ENCODE results near the gene SLC38A7.
A peak's percentile ranks its signal among the peaks of the same experiment; 100 is the strongest.
"Not testable (repeated sequence)": the region's sequence is repeated elsewhere in the genome, so short reads cannot be mapped to it uniquely, and the experiment has no call there.

Gene SLC38A7

GRCh38 chr16:58713742-58714141 lies 29.2 kb upstream of the SLC38A7 start:
- H3K27ac Mint-ChIP-seq (ENCODE audit: low read depth) = no peak overlapping the region

GRCh38 chr16:58709333-58709732 lies 24.8 kb upstream of the SLC38A7 start:
- no peak overlapping the region for H3K4me3 Mint-ChIP-seq
- no peaks in the 10 kb centered on the region for H3K9me3 Mint-ChIP-seq
- ATAC-seq (replicated peaks; ENCODE audit: extremely low read depth, poor library complexity, severe bottlenecking) (no peak), DNase-seq (ENCODE audit: low spot score in 2 of 2) (no peak)
- H3K36me3 Mint-ChIP-seq (ENCODE audit: insufficient read depth) = peaks cover 25% of the 10 kb centered on the region
- H3K27me3 Mint-ChIP-seq = no peaks in the 10 kb centered on the region
- no peaks in the 10 kb centered on the region for H3K4me1 Mint-ChIP-seq
- H3K27ac Mint-ChIP-seq (ENCODE audit: low read depth) = no peak overlapping the region

More at GRCh38 chr16:58713742-58714141, 29.2 kb upstream of the SLC38A7 start:
- Mint-ChIP-seq H3K9me3 (no peaks in the 10 kb centered on the region), H3K36me3 (ENCODE audit: insufficient read depth) (peaks cover 49% of the 10 kb centered on the region), H3K4me3 (no peak overlapping the region), H3K4me1 (no peaks in the 10 kb centered on the region), H3K27me3 (no peaks in the 10 kb centered on the region)
- DNase-seq (ENCODE audit: low spot score in 2 of 2) = no peak
- ATAC-seq (replicated peaks; ENCODE audit: extremely low read depth, poor library complexity, severe bottlenecking) = no peak

- Mint-ChIP-seq H3K36me3 (ENCODE audit: insufficient read depth) (no peaks in the 10 kb centered on the region), H3K27me3 (no peaks in the 10 kb centered on the region), H3K4me3 (no peak overlapping the region), H3K9me3 (no peaks in the 10 kb centered on the region), H3K4me1 (no peaks in the 10 kb centered on the region), H3K27ac (ENCODE audit: low read depth) (no peak overlapping the region)
- ATAC-seq (replicated peaks; ENCODE audit: extremely low read depth, poor library complexity, severe bottlenecking) (no peak), DNase-seq (ENCODE audit: low spot score in 2 of 2) (no peak)
Measured at GRCh38 chr16:58699151-58699550, 14.6 kb upstream of the SLC38A7 start.

- peaks cover 7% of the 10 kb centered on the region for H3K27me3 Mint-ChIP-seq
- no peak for DNase-seq (ENCODE audit: low spot score in 2 of 2)
- H3K4me1 Mint-ChIP-seq = no peaks in the 10 kb centered on the region
- H3K4me3 Mint-ChIP-seq = no peak overlapping the region
- no peak for ATAC-seq (replicated peaks; ENCODE audit: extremely low read depth, poor library complexity, severe bottlenecking)
- H3K27ac Mint-ChIP-seq (ENCODE audit: low read depth) = no peak overlapping the region
- no peaks in the 10 kb centered on the region for H3K9me3 Mint-ChIP-seq
- H3K36me3 Mint-ChIP-seq (ENCODE audit: insufficient read depth) = no peaks in the 10 kb centered on the region
Measured at GRCh38 chr16:58695368-58695767, 10.8 kb upstream of the SLC38A7 start.

- no peak overlapping the region for H3K4me3 Mint-ChIP-seq
- no peaks in the 10 kb centered on the region for H3K4me1 Mint-ChIP-seq
- no peak overlapping the region for H3K27ac Mint-ChIP-seq (ENCODE audit: low read depth)
- no peaks in the 10 kb centered on the region for H3K9me3 Mint-ChIP-seq
- ATAC-seq (replicated peaks; ENCODE audit: extremely low read depth, poor library complexity, severe bottlenecking) (no peak), DNase-seq (ENCODE audit: low spot score in 2 of 2) (no peak)
- no peaks in the 10 kb centered on the region for H3K36me3 Mint-ChIP-seq (ENCODE audit: insufficient read depth)
- H3K27me3 Mint-ChIP-seq = peaks cover 7% of the 10 kb centered on the region
Measured at GRCh38 chr16:58692450-58692849, 7.9 kb upstream of the SLC38A7 start.

GRCh38 chr16:58686985-58687706 lies 2.6 kb upstream of the SLC38A7 start:
- H3K27ac Mint-ChIP-seq (ENCODE audit: low read depth); H3K27me3 Mint-ChIP-seq; H3K9me3 Mint-ChIP-seq; H3K36me3 Mint-ChIP-seq (ENCODE audit: insufficient read depth); DNase-seq (ENCODE audit: low spot score in 2 of 2); H3K4me3 Mint-ChIP-seq; ATAC-seq (replicated peaks; ENCODE audit: extremely low read depth, poor library complexity, severe bottlenecking): not testable (repeated sequence)
- peaks cover 18% of the 10 kb centered on the region for H3K4me1 Mint-ChIP-seq

- no peak for DNase-seq (ENCODE audit: low spot score in 2 of 2)
- Mint-ChIP-seq H3K27ac (ENCODE audit: low read depth) (peak overlapping the region; percentile 70), H3K4me3 (peak overlapping the region; percentile 86)
Measured at GRCh38 chr16:58685084-58685449, 497 bp upstream of the SLC38A7 start.

GRCh38 chr16:58684001-58684353 lies 593 bp downstream of the SLC38A7 start:
- no peak for ATAC-seq (replicated peaks; ENCODE audit: extremely low read depth, poor library complexity, severe bottlenecking)
- no peaks in the 10 kb centered on the region for H3K36me3 Mint-ChIP-seq (ENCODE audit: insufficient read depth)
- H3K27ac Mint-ChIP-seq (ENCODE audit: low read depth) = peak overlapping the region; percentile 70

More at GRCh38 chr16:58685084-58685449, 497 bp upstream of the SLC38A7 start:
- H3K36me3 Mint-ChIP-seq (ENCODE audit: insufficient read depth) = no peaks in the 10 kb centered on the region
- ATAC-seq (replicated peaks; ENCODE audit: extremely low read depth, poor library complexity, severe bottlenecking) = no peak
- no peaks in the 10 kb centered on the region for H3K9me3 Mint-ChIP-seq
- peaks cover 23% of the 10 kb centered on the region for H3K4me1 Mint-ChIP-seq
- no peaks in the 10 kb centered on the region for H3K27me3 Mint-ChIP-seq

GRCh38 chr16:58679763-58680162 lies 4.8 kb downstream of the SLC38A7 start:
- Mint-ChIP-seq H3K4me3 (no peak overlapping the region), H3K9me3 (no peaks in the 10 kb centered on the region), H3K27ac (ENCODE audit: low read depth) (no peak overlapping the region), H3K36me3 (ENCODE audit: insufficient read depth) (no peaks in the 10 kb centered on the region), H3K4me1 (peaks cover 20% of the 10 kb centered on the region), H3K27me3 (no peaks in the 10 kb centered on the region)
- no peak for ATAC-seq (replicated peaks; ENCODE audit: extremely low read depth, poor library complexity, severe bottlenecking)
- no peak for DNase-seq (ENCODE audit: low spot score in 2 of 2)

More at GRCh38 chr16:58684001-58684353, 593 bp downstream of the SLC38A7 start:
- H3K4me1 Mint-ChIP-seq = peaks cover 23% of the 10 kb centered on the region
- DNase-seq (ENCODE audit: low spot score in 2 of 2) = no peak
- H3K27me3 Mint-ChIP-seq = no peaks in the 10 kb centered on the region
- peak overlapping the region; percentile 86 for H3K4me3 Mint-ChIP-seq
- H3K9me3 Mint-ChIP-seq = no peaks in the 10 kb centered on the region

GRCh38 chr16:58678716-58679115 lies 5.9 kb downstream of the SLC38A7 start:
- Mint-ChIP-seq H3K4me1 (peaks cover 12% of the 10 kb centered on the region), H3K36me3 (ENCODE audit: insufficient read depth) (peaks cover 1% of the 10 kb centered on the region), H3K9me3 (no peaks in the 10 kb centered on the region), H3K27ac (ENCODE audit: low read depth) (no peak overlapping the region), H3K27me3 (no peaks in the 10 kb centered on the region), H3K4me3 (no peak overlapping the region)
- DNase-seq (ENCODE audit: low spot score in 2 of 2) = no peak
- ATAC-seq (replicated peaks; ENCODE audit: extremely low read depth, poor library complexity, severe bottlenecking) = no peak

GRCh38 chr16:58678269-58678668 lies 6.3 kb downstream of the SLC38A7 start:
- Mint-ChIP-seq H3K4me1 (peaks cover 8% of the 10 kb centered on the region), H3K4me3 (no peak overlapping the region), H3K9me3 (no peaks in the 10 kb centered on the region), H3K27me3 (no peaks in the 10 kb centered on the region), H3K27ac (ENCODE audit: low read depth) (no peak overlapping the region), H3K36me3 (ENCODE audit: insufficient read depth) (peaks cover 1% of the 10 kb centered on the region)
- DNase-seq (ENCODE audit: low spot score in 2 of 2) (no peak), ATAC-seq (replicated peaks; ENCODE audit: extremely low read depth, poor library complexity, severe bottlenecking) (no peak)

GRCh38 chr16:58670946-58671583 lies 13.5 kb downstream of the SLC38A7 start:
- Mint-ChIP-seq H3K36me3 (ENCODE audit: insufficient read depth) (peaks cover 4% of the 10 kb centered on the region), H3K4me1 (no peaks in the 10 kb centered on the region), H3K4me3 (no peak overlapping the region), H3K9me3 (no peaks in the 10 kb centered on the region), H3K27me3 (no peaks in the 10 kb centered on the region), H3K27ac (ENCODE audit: low read depth) (no peak overlapping the region)
- no peak for DNase-seq (ENCODE audit: low spot score in 2 of 2)
- ATAC-seq (replicated peaks; ENCODE audit: extremely low read depth, poor library complexity, severe bottlenecking) = no peak

- ATAC-seq (replicated peaks; ENCODE audit: extremely low read depth, poor library complexity, severe bottlenecking) (no peak), DNase-seq (ENCODE audit: low spot score in 2 of 2) (no peak)
- Mint-ChIP-seq H3K27me3 (no peaks in the 10 kb centered on the region), H3K4me1 (no peaks in the 10 kb centered on the region), H3K4me3 (no peak overlapping the region), H3K27ac (ENCODE audit: low read depth) (no peak overlapping the region), H3K9me3 (no peaks in the 10 kb centered on the region), H3K36me3 (ENCODE audit: insufficient read depth) (peaks cover 4% of the 10 kb centered on the region)
Measured at GRCh38 chr16:58670177-58670576, 14.4 kb downstream of the SLC38A7 start.

Measured in central memory CD8-positive, alpha-beta T cell (primary cell).